ENCODE data around the gene CDH4. TPM values are rescaled to one million over a fixed set of nuclear protein-coding genes. Genes with fewer than 3 reads are reported as not detected.

Gene CDH4
- total RNA-seq, 1 donor from 2014 or later = 8.3 TPM

DNA sequence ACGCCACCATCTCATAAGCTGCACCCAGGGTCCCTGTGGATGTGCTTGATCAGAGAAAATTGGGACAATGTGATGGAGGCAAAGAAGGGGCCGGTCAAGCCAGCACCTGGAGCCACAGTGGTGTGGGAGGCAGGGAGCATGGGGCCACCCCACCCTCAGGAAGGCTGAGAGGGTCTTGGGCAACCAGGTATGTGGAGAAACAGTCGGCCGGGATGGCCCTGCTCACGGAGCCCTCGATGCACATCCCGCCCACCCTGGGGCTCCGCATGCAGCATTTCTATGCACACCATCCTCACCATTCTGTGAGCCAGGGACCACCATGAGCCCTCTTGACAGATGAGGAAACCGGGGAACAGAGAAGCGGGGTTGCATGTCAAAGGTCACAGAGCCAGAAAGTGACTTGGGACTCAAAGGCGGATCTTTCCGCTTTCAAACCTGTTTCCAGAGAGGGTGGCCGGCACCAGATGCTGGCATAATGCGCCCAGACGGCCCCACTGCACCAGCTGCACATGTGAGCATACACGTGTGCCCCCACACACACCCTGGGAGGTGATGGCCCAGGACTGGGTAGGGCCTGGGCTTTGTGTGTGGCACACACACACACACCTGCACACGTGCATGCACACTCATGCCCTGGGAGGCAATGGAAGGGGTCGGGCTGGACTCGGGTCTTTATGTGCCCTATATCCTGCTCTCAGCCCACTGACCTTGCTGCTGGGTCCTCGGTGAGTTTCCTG, 415.2 kb downstream of the CDH4 start:
- no peak overlapping the region for H3K4me3 Mint-ChIP-seq
- no peaks in the 10 kb centered on the region for H3K9me3 Mint-ChIP-seq
- peaks cover 9% of the 10 kb centered on the region for H3K27me3 Mint-ChIP-seq
- no peaks in the 10 kb centered on the region for H3K36me3 Mint-ChIP-seq
- no peak overlapping the region for H3K27ac Mint-ChIP-seq
- TF ChIP-seq, protein P1, sequence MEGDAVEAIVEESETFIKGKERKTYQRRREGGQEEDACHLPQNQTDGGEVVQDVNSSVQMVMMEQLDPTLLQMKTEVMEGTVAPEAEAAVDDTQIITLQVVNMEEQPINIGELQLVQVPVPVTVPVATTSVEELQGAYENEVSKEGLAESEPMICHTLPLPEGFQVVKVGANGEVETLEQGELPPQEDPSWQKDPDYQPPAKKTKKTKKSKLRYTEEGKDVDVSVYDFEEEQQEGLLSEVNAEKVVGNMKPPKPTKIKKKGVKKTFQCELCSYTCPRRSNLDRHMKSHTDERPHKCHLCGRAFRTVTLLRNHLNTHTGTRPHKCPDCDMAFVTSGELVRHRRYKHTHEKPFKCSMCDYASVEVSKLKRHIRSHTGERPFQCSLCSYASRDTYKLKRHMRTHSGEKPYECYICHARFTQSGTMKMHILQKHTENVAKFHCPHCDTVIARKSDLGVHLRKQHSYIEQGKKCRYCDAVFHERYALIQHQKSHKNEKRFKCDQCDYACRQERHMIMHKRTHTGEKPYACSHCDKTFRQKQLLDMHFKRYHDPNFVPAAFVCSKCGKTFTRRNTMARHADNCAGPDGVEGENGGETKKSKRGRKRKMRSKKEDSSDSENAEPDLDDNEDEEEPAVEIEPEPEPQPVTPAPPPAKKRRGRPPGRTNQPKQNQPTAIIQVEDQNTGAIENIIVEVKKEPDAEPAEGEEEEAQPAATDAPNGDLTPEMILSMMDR (conservative IDR thresholded peaks at IDR 0.05) = no peak
- no peak for DNase-seq (ENCODE audit: extremely low spot score, unreplicated experiment)
- no peaks in the 10 kb centered on the region for H3K4me1 Mint-ChIP-seq (ENCODE audit: unreplicated experiment)

DNA sequence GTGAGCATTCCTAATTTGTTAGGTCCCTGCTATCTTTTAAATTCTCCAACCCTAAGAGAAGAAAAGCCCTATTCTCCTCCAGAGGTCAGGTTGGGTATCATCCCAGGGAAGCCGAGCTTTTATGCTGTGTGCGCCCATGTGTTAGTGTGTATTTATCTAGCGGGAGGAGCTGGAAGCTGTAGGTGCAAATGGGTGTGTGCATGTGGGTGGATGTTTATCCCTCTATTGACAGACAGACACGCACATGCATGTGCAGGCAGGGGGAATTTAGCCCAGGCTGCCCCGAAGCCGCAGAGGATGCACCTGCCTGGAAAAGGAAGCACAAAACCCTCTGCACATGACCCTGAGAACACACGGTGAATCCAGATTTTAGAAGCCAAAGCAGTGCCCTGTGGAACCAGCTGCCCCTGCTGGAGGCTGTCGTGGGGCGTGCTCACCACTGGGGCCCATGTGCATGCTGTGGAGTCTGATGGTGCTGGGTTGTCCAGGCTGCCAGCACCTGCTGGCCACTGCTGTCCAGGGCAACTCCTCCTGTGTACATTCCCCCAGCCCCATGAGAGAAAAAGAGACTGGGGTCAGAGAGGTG, 416.1 kb downstream of the CDH4 start:
- Mint-ChIP-seq H3K9me3 (no peaks in the 10 kb centered on the region), H3K36me3 (no peaks in the 10 kb centered on the region), H3K27ac (no peak overlapping the region), H3K4me1 (ENCODE audit: unreplicated experiment) (no peaks in the 10 kb centered on the region), H3K4me3 (no peak overlapping the region), H3K27me3 (peaks cover 16% of the 10 kb centered on the region)
- TF ChIP-seq, protein P1 (conservative IDR thresholded peaks at IDR 0.05) = no peak
- DNase-seq (ENCODE audit: extremely low spot score, unreplicated experiment) = no peak

DNA sequence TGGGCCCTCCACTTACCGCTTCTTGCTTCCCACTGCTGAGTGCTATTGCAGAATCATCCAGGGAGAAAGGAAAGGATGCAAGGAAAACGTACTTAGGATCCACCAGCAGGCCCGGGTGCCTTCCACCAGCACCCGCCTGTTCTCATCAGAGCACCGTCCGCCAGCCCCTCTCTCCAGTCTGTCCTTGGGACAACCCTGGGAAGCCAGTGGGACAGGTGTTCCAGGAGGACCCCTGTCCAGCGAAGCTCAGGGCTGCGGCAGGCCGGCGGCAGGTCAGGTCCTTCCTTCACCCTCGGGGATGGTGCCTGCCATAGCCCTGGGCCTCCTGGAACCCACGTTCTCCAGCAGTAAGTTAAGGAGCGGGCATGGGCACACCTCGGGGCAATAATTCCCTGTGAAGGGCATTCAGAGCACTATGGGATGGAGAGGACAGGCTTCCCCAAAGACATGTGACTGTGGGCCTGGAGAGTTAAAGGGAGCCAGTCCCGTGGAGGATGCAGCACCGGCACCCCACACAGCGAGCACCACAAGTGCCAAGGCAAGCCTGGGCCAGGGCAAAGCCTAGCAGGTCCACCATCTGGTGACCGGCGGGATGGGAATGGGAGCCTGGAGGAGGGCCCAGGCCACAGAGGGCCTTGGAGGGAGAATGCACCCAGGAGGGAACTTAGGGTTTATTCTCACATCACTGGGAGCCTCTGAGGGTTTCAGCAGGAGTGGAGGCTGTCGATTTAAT, 416.9 kb downstream of the CDH4 start:
- Mint-ChIP-seq H3K4me3 (no peak overlapping the region), H3K9me3 (no peaks in the 10 kb centered on the region), H3K36me3 (no peaks in the 10 kb centered on the region), H3K27me3 (peaks cover 22% of the 10 kb centered on the region), H3K27ac (no peak overlapping the region), H3K4me1 (ENCODE audit: unreplicated experiment) (no peaks in the 10 kb centered on the region)
- no peak for DNase-seq (ENCODE audit: extremely low spot score, unreplicated experiment)
- TF ChIP-seq, protein P1 (conservative IDR thresholded peaks at IDR 0.05) = no peak

DNA sequence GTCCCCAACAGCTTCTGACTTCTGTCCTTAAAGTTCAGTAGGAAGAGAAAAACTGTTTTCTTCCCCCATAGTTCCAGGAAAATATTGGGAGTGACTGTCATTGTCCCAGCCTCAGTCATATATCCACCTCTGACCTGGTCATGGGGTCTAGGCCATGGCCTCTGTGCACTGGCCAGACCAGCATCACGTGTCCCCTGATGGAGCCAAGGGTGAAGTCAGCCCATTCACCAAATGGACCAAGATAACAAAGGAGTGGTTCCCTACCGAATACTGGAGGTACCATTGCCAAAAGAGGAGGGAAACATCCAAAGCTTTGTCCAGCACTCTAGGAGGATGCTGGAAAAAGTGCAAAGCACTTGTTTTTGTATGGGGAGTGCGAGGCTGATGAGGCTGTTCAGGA, 418.2 kb downstream of the CDH4 start:
- no peak overlapping the region for H3K27ac Mint-ChIP-seq
- DNase-seq (ENCODE audit: extremely low spot score, unreplicated experiment) = no peak
- no peak overlapping the region for H3K4me3 Mint-ChIP-seq
- peaks cover 27% of the 10 kb centered on the region for H3K27me3 Mint-ChIP-seq
- no peaks in the 10 kb centered on the region for H3K36me3 Mint-ChIP-seq
- no peaks in the 10 kb centered on the region for H3K9me3 Mint-ChIP-seq
- no peaks in the 10 kb centered on the region for H3K4me1 Mint-ChIP-seq (ENCODE audit: unreplicated experiment)
- TF ChIP-seq, protein P1 (conservative IDR thresholded peaks at IDR 0.05) = no peak

DNA sequence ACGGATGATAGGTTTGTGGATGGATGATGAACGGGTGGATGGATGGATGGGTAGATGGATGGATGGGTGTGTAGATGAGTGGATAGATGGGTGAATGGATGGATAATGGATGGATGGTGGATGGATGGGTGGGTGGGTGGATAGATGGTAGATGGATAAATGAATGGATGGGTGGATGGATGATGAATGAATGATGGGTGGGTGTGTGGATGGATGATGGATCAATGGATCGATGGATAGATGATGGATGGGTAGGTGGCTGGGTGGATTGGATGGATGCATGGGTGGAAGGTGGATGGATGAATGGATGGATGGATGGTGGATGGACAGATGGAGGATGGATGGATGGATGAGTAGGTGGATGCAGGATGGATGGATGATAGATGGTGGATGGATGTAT, 419.5 kb downstream of the CDH4 start:
- no peak overlapping the region for H3K4me3 Mint-ChIP-seq
- H3K27ac Mint-ChIP-seq = no peak overlapping the region
- H3K36me3 Mint-ChIP-seq = no peaks in the 10 kb centered on the region
- H3K9me3 Mint-ChIP-seq = no peaks in the 10 kb centered on the region
- DNase-seq (ENCODE audit: extremely low spot score, unreplicated experiment) = no peak
- H3K4me1 Mint-ChIP-seq (ENCODE audit: unreplicated experiment) = no peaks in the 10 kb centered on the region
- H3K27me3 Mint-ChIP-seq = peaks cover 27% of the 10 kb centered on the region
- TF ChIP-seq, protein P1 (conservative IDR thresholded peaks at IDR 0.05) = no peak
